B cell (primary cell): ENCODE data around the gene CD72. TPM values are rescaled to one million over a fixed set of nuclear protein-coding genes. Genes with fewer than 3 reads are reported as not detected.

ENCODE experiments used
- ATAC-seq: fragments of 200-7000 bp; cut with Tn5 transposase; one replicate; pipeline ENCODE4 v1.10.0; 2021; ENCODE audit warnings: low read depth, mild to moderate bottlenecking, moderate number of reproducible peaks, moderate library complexity
- CTCF ChIA-PET: fragments of 350-600 bp; sonication (Branson Sonifier 250); formaldehyde crosslinking; loops from one replicate; lab custom pipeline; 2021; ENCODE audit warnings: antibody characterized with exemption, inconsistent platforms; lab: Charles Lee
- POLR2A ChIA-PET: fragments of 350-600 bp; sonication (Branson Sonifier 250); formaldehyde crosslinking; loops from one replicate; lab custom pipeline; 2021; ENCODE audit warnings: antibody characterized with exemption; lab: Charles Lee
- DNase-seq: peaks from one replicate; pipeline ENCODE4 v3.0.0; 2013
- H2AFZ ChIP-seq: 2 replicates; pipeline ENCODE4 v1.6.1; 2012; ENCODE audit warnings: mild to moderate bottlenecking, low read depth, low read length; ENCODE audit not compliant: insufficient read depth, poor library complexity, severe bottlenecking
- H3K27ac ChIP-seq, 2 donors: 1 replicate in 1 of 2; 2 replicates in 1 of 2; pipeline ENCODE4 v1.5.1; 2012 to 2013; ENCODE audit warnings: low read length in 2 of 2, mild to moderate bottlenecking in 2 of 2, moderate library complexity in 1 of 2
- H3K27me3 ChIP-seq, 4 experiments: fragments of 200-600 bp in 1 of 4; sonication (generic) in 1 of 4; replicated peaks in 1 of 4; 1 replicate in 2 of 4; 2 replicates in 2 of 4; pipeline versions ENCODE4 v1.6.1 to v1.7.0; 2013 to 2016; ENCODE audit warnings: low read length in 3 of 4, mild to moderate bottlenecking in 2 of 4, mixed read lengths in 1 of 4, moderate library complexity in 1 of 4; ENCODE audit not compliant: insufficient read depth in 4 of 4, control insufficient read depth in 3 of 4; ENCODE audit errors: control extremely low read depth in 1 of 4
- H3K36me3 ChIP-seq, 2 experiments: replicated peaks in 1 of 2; 1 replicate in 1 of 2; 2 replicates in 1 of 2; pipeline versions ENCODE4 v1.6.1 to v1.7.1; 2013; ENCODE audit warnings: low read length in 1 of 2; ENCODE audit not compliant: insufficient read depth in 2 of 2, control insufficient read depth in 1 of 2; ENCODE audit errors: control extremely low read depth in 1 of 2, extremely low read depth in 1 of 2
- H3K4me1 ChIP-seq, 2 donors: fragments of 200-600 bp in 1 of 2; sonication (generic) in 1 of 2; 1 replicate in 1 of 2; 2 replicates in 1 of 2; pipeline versions ENCODE4 v1.5.1 to v1.6.1; 2013 to 2017; ENCODE audit warnings: low read length in 2 of 2; ENCODE audit not compliant: control insufficient read depth in 2 of 2, insufficient read depth in 2 of 2
- H3K4me2 ChIP-seq: replicated peaks from 2 replicates; pipeline ENCODE3; 2012; ENCODE audit warnings: mild to moderate bottlenecking, low read depth, low read length; ENCODE audit not compliant: poor library complexity, severe bottlenecking
- H3K4me3 ChIP-seq, 5 experiments: fragments of 200-600 bp in 1 of 5; sonication (generic) in 1 of 5; 1 replicate in 3 of 5; 2 replicates in 2 of 5; pipeline versions ENCODE4 v1.5.1 to v1.7.0; 2011 to 2016; ENCODE audit warnings: low read length in 4 of 5, mild to moderate bottlenecking in 4 of 5, low read depth in 2 of 5, control low read depth in 1 of 5, moderate library complexity in 1 of 5; ENCODE audit not compliant: insufficient read depth in 1 of 5; ENCODE audit errors: control extremely low read depth in 1 of 5, extremely low read depth in 1 of 5
- H3K79me2 ChIP-seq: fragments of 200-600 bp; sonication (generic); one replicate; pipeline ENCODE4 v1.6.0; 2016; ENCODE audit warnings: low read length; ENCODE audit not compliant: control insufficient read depth, insufficient read depth
- H3K9ac ChIP-seq: fragments of 200-600 bp; sonication (generic); 2 replicates; pipeline ENCODE4 v1.6.1; 2017; ENCODE audit warnings: mild to moderate bottlenecking, low read length, moderate library complexity
- H3K9me3 ChIP-seq, 3 donors: one replicate each; pipeline versions ENCODE4 v1.6.1 to v1.7.1; 2013; ENCODE audit warnings: low read length in 2 of 3; ENCODE audit not compliant: control insufficient read depth in 2 of 3, insufficient read depth in 1 of 3; ENCODE audit errors: control extremely low read depth in 1 of 3
- H4K20me1 ChIP-seq: 2 replicates; pipeline ENCODE4 v1.6.0; 2012; ENCODE audit warnings: mild to moderate bottlenecking, low read length; ENCODE audit not compliant: insufficient read depth, control insufficient read depth, poor library complexity, severe bottlenecking
- H3K27ac Mint-ChIP-seq: one replicate; pipeline ENCODE4 v1.8.0; 2021; ENCODE audit warnings: mixed read lengths
- H3K27me3 Mint-ChIP-seq: one replicate; pipeline ENCODE4 v1.8.0; 2021; ENCODE audit warnings: mixed read lengths
- H3K4me1 Mint-ChIP-seq: one replicate; pipeline ENCODE4 v1.8.0; 2021; ENCODE audit warnings: mixed read lengths
- H3K4me3 Mint-ChIP-seq: one replicate; pipeline ENCODE4 v1.8.0; 2021; ENCODE audit warnings: mixed read lengths
- H3K9me3 Mint-ChIP-seq: one replicate; pipeline ENCODE4 v1.8.0; 2022; ENCODE audit warnings: mixed read lengths; ENCODE audit not compliant: insufficient read depth
- EZH2 ChIP-seq: IDR thresholded peaks from 2 replicates; pipeline ENCODE4 v1.6.1; 2012; ENCODE audit warnings: borderline replicate concordance, low read depth, mild to moderate bottlenecking, moderate library complexity, low read length; ENCODE audit not compliant: insufficient read depth, poor library complexity, severe bottlenecking
- WGBS: methylation state at CpG from one replicate; pipeline ENCODE4 v1.1.5; 2013; ENCODE audit warnings: missing lambda C conversion rate; ENCODE audit not compliant: insufficient coverage; 5-methylcytosine and 5-hydroxymethylcytosine counted together
- intact Hi-C: fragments of 100-400 bp; cut with micrococcal nuclease; formaldehyde crosslinking; loops from one replicate; pipeline ENCODE4 v1.10.0; 2022
- polyA plus RNA-seq: library from polyadenylated mRNA; depleted of rRNA; stranded (reverse); fragments of >200 nt; gene quantifications from 2 replicates; pipeline ENCODE4 v1.2.3, GENCODE V29; 2012
- total RNA-seq, 2 donors: library from RNA; stranded (reverse); fragments of 120-200 nt in 1 of 2; gene quantifications; 1 replicate in 1 of 2; 2 replicates in 1 of 2; pipeline versions ENCODE4 v1.2.3 to v1.2.4, GENCODE V29; 2013 to 2022
- TF ChIP-seq, protein P1 (sequence below): fragments of 200-600 bp; IDR thresholded peaks from one replicate; pipeline ENCODE4 v1.8.0; 2022; ENCODE audit warnings: antibody characterized with exemption, mild to moderate bottlenecking

Gene CD72
- total and polyA plus RNA-seq, 2 donors (not counting 1 experiment from before 2014, with no cell fraction given), result 94.6 to 436 TPM

GRCh38 chr9:35603986-35604577 is 14.1 kb downstream of the CD72 start:
- no peaks in the 10 kb centered on the region for H3K9me3 Mint-ChIP-seq
- H3K4me1 Mint-ChIP-seq, result peaks cover 36% of the 10 kb centered on the region
- ChIA-PET CTCF (interaction anchor here (0.6 to 3.5 kb wide), 29 partner anchors 9 to 499 kb away, joined by 3 to 49 read pairs (median 5); partner anchors contain the start of genes CCDC107, CD72, CREB3 and GBA2), POLR2A (interaction anchor here (0.7 to 3.6 kb wide), 9 partner anchors 14 to 493 kb away, joined by 3 to 30 read pairs (median 5); partner anchors contain the start of genes CCDC107, CD72, CREB3 and RMRP)
- intact Hi-C loops, result loop anchor here (1.0 kb wide), 12 partner anchors 15 to 532 kb away; partner anchors contain the start of genes CCDC107, CREB3, GBA2 and HINT2
- under 1% methylated on average over 41 of the region's 41 CpGs for WGBS
- TF ChIP-seq, protein P1, sequence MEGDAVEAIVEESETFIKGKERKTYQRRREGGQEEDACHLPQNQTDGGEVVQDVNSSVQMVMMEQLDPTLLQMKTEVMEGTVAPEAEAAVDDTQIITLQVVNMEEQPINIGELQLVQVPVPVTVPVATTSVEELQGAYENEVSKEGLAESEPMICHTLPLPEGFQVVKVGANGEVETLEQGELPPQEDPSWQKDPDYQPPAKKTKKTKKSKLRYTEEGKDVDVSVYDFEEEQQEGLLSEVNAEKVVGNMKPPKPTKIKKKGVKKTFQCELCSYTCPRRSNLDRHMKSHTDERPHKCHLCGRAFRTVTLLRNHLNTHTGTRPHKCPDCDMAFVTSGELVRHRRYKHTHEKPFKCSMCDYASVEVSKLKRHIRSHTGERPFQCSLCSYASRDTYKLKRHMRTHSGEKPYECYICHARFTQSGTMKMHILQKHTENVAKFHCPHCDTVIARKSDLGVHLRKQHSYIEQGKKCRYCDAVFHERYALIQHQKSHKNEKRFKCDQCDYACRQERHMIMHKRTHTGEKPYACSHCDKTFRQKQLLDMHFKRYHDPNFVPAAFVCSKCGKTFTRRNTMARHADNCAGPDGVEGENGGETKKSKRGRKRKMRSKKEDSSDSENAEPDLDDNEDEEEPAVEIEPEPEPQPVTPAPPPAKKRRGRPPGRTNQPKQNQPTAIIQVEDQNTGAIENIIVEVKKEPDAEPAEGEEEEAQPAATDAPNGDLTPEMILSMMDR, result peak; percentile 97
- TF ChIP-seq EZH2, result no peak
- H3K27me3 ChIP-seq, result no peaks in the 10 kb centered on the region
- peak overlapping the region; percentile 99 for H3K27ac Mint-ChIP-seq
- peak overlapping the region; percentile 71 to 84 (median 81) for H3K4me3 ChIP-seq
- peak; percentile 86 for ATAC-seq
- H3K36me3 ChIP-seq, result peaks cover 8 to 21% of the 10 kb centered on the region in 2 experiments
- H4K20me1 ChIP-seq, result peaks cover 29% of the 10 kb centered on the region
- H3K9ac ChIP-seq, result peak overlapping the region; percentile 79
- H3K27ac ChIP-seq, result peak overlapping the region; percentile 80 to 84
- peaks cover 15% of the 10 kb centered on the region for H3K79me2 ChIP-seq
- H3K27me3 Mint-ChIP-seq, result no peaks in the 10 kb centered on the region
- no peaks in the 10 kb centered on the region for H3K9me3 ChIP-seq
- H3K4me3 Mint-ChIP-seq, result peak overlapping the region; percentile 97
- peak; percentile 100 for DNase-seq
- peaks cover 26 to 46% of the 10 kb centered on the region in 2 donors for H3K4me1 ChIP-seq
- peak overlapping the region; percentile 96 for H3K4me2 ChIP-seq
- H2AFZ ChIP-seq, result peak overlapping the region; percentile 82
